Mammary epithelial cell (primary cell): ENCODE measurements around the gene CALHM1.

ENCODE experiments used
- CTCF ChIP-seq, 2 donors: IDR thresholded peaks in 1 of 2; conservative IDR thresholded peaks in 1 of 2; 2 replicates each; pipeline ENCODE4 v1.5.1; 2011 to 2012; ENCODE audit warnings: inconsistent platforms in 2 of 2, low read length in 2 of 2, mild to moderate bottlenecking in 2 of 2, control low read depth in 1 of 2, low read depth in 1 of 2; ENCODE audit not compliant: insufficient read depth in 1 of 2; ENCODE audit errors: extremely low read depth in 1 of 2
- EZH2 ChIP-seq: IDR thresholded peaks from 2 replicates; pipeline ENCODE4 v1.6.1; 2012; ENCODE audit warnings: low read length, inconsistent platforms, borderline replicate concordance

GRCh38 chr10:103469201-103469600, 10.5 kb upstream of the CALHM1 start:
- TF ChIP-seq EZH2 (no peak), CTCF (conservative IDR thresholded peaks at IDR 0.05 in 1 of 2, IDR thresholded peaks at IDR 0.05 in 1 of 2; ENCODE audit: extremely low read depth in 1 of 2, insufficient read depth in 1 of 2, low read depth in 1 of 2, low read length in 2 of 2) (no peak)
